Heart left ventricle (tissue), 16 donors: ENCODE data around the gene TOP1. TPM values are rescaled to one million over a fixed set of nuclear protein-coding genes. Genes with fewer than 3 reads are reported as not detected.

ENCODE experiments used
- ATAC-seq, 4 donors: fragments of 200-7000 bp; cut with Tn5 transposase; one replicate each; pipeline ENCODE4 v1.9.1; 2020 to 2022; ENCODE audit warnings: moderate library complexity in 4 of 4, mild to moderate bottlenecking in 3 of 4, moderate number of reproducible peaks in 1 of 4
- DNase-seq, 5 donors: peaks; one replicate each; pipeline ENCODE4 v3.0.0-alpha.2; 2020
- H3K27ac ChIP-seq, 12 donors: fragments of 200-600 bp; sonication (generic) in 4 of 12; one replicate each; pipeline versions ENCODE4 v1.5.0 to v1.8.0; 2016 to 2022; ENCODE audit warnings: mild to moderate bottlenecking in 2 of 12
- H3K27me3 ChIP-seq, 9 donors: fragments of 200-600 bp; sonication (generic) in 2 of 9; one replicate each; pipeline versions ENCODE4 v1.5.1 to v1.8.0; 2016 to 2022; ENCODE audit warnings: mild to moderate bottlenecking in 3 of 9
- H3K36me3 ChIP-seq, 9 donors: fragments of 200-600 bp; sonication (generic) in 2 of 9; one replicate each; pipeline versions ENCODE4 v1.5.0 to v1.8.0; 2018 to 2022; ENCODE audit warnings: mild to moderate bottlenecking in 2 of 9
- H3K4me1 ChIP-seq, 12 donors: fragments of 200-600 bp; sonication (generic) in 4 of 12; one replicate each; pipeline versions ENCODE4 v1.5.0 to v1.8.0; 2016 to 2022; ENCODE audit warnings: mild to moderate bottlenecking in 3 of 12
- H3K4me3 ChIP-seq, 12 donors: fragments of 200-600 bp; sonication (generic) in 4 of 12; one replicate each; pipeline versions ENCODE4 v1.5.0 to v1.8.0; 2017 to 2022; ENCODE audit warnings: mild to moderate bottlenecking in 9 of 12, moderate library complexity in 4 of 12
- H3K9me3 ChIP-seq, 12 donors: fragments of 200-600 bp; sonication (generic) in 4 of 12; one replicate each; pipeline versions ENCODE4 v1.5.0 to v1.8.0; 2016 to 2022; ENCODE audit warnings: mild to moderate bottlenecking in 1 of 12
- CTCF ChIP-seq, 12 donors: fragments of 200-600 bp; sonication (generic) in 4 of 12; IDR thresholded peaks; one replicate each; pipeline versions ENCODE4 v1.5.0 to v1.8.0; 2018 to 2022; ENCODE audit warnings: antibody characterized with exemption in 12 of 12, mild to moderate bottlenecking in 5 of 12
- POLR2A ChIP-seq, 2 donors: fragments of 450-650 bp; IDR thresholded peaks; one replicate each; pipeline ENCODE4 v1.6.1; 2017; ENCODE audit warnings: antibody characterized with exemption in 2 of 2, mild to moderate bottlenecking in 2 of 2, moderate library complexity in 2 of 2
- WGBS, 4 donors: extraction: QIAGEN DNeasy Blood & Tissue Kit in 2 of 4; methylation state at CpG; one replicate each; pipeline versions ENCODE4 v1.1.5 to v1.1.7; 2013 to 2018; 5-methylcytosine and 5-hydroxymethylcytosine counted together
- intact Hi-C, 10 donors: fragments of 100-400 bp; cut with DNase I; formaldehyde crosslinking; loops; one replicate each; pipeline versions ENCODE4 v1.11.1 to v1.14.2; 2022
- polyA plus RNA-seq, 2 donors: library from polyadenylated mRNA; stranded (reverse); fragments of 200-250 nt; gene quantifications; one replicate each; pipeline ENCODE4 v1.2.3, GENCODE V29; 2013
- total RNA-seq, 9 donors: library from RNA; depleted of rRNA in 2 of 9; stranded (reverse); fragments of >200 nt in 2 of 9; fragmentation: NEBNext Ultra II Directional in 3 of 9; extraction: Animal tissue kit (Norgen Biotek cat#: 25700) in 3 of 9; gene quantifications; one replicate each; pipeline versions ENCODE4 v1.1.0 to v1.2.4, GENCODE V29; 2016 to 2023
- donor health status: ischemic (EF 13 %, LVEDD 7.1; RV severe dilation, severe dysfunction).
- donor health status: healthy with polysubstance abuse.
- donor health status: DM: no; HTN: yes; CAD: no.
- donor health status: DM: no; HTN: no; CAD: no.
- donor health status: ischemic (EF 25% LVEDD 6.9; RV normal size, moderate dysfunction).
- donor health status: ischemic (EF 25% LVEDD 5.7; RV mildly dilated, moderate dysfunction).
- donor health status: healthy.
- donor health status: DM: yes; HTN: yes; CAD: no.
- donor health status: ischemic (EF 35%, LVEDD 5.7; RV mildly dilated, moderate dysfunction).
- donor health status: nonischemic (EF 11% LVEDD 7.7; RV severe dilation, severe dysfunction).
- donor health status: DM: yes; HTN: yes; CAD: no.
- donor health status: PGD.
- donor health status: ischemic (EF 29% LVEDD 5.4; RV normal size, mild dysfunction).
- donor health status: nonischemic (EF 23%, LVEDD 6.1; RV moderate dilation, normal function).

TOP1 gene
- total and polyA plus RNA-seq, 11 donors = 11.6 to 32.3 (median 21.4) TPM

DNA sequence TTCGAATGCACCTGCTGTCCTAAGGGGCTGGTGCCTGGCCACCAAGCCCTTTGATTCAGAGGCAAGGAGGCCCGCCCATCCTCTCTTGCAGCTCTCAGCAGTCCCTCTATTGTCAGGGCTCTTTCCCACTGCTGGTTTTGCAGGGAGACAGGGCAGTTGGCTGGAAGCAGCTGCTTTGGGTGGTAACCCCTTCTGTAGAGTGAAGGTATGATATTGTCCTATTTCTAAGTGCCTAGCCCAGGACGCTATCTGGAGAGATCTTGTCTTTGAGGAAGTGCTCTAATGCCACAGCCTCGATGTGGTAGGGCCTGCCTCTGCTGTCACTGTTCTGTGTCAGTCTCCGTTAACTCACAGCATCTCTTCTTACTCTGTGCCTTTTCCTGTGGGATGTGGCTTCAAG is 114.3 kb downstream of the TOP1 start:
- Histone ChIP-seq H3K4me1 (peaks cover 23 to 100% (median 89%) of the 10 kb centered on the region in 12 donors), H3K9me3 (no peaks in the 10 kb centered on the region), H3K4me3 (peak overlapping the region in 1 of 12 donors; percentile 4), H3K27ac (peak overlapping the region; percentile 20 to 100 (median 96)), H3K27me3 (peaks cover 0 to under 1% (median 0%) of the 10 kb centered on the region in 9 donors), H3K36me3 (peaks cover 0 to 7% (median 0%) of the 10 kb centered on the region in 9 donors)
- intact Hi-C loops = no loop called here
- no peak for DNase-seq
- 43 to 51% (median 47%) methylated on average over 5 of the region's 5 CpGs for WGBS, 4 donors
- TF ChIP-seq POLR2A (IDR thresholded peaks at IDR 0.05) (no peak), CTCF (IDR thresholded peaks at IDR 0.05) (no peak)
- no peak for ATAC-seq

GRCh38 chr20:41143354-41143753 is 114.7 kb downstream of the TOP1 start:
- 41 to 73% (median 68%) methylated on average over 2 of the region's 2 CpGs for WGBS, 4 donors
- DNase-seq (no peak), ATAC-seq (no peak)
- Histone ChIP-seq H3K36me3 (peaks cover 0 to 7% (median 0%) of the 10 kb centered on the region in 9 donors), H3K27me3 (no peaks in the 10 kb centered on the region), H3K4me1 (peaks cover 23 to 100% (median 93%) of the 10 kb centered on the region in 12 donors), H3K4me3 (peak overlapping the region in 1 of 12 donors; percentile 4), H3K9me3 (no peaks in the 10 kb centered on the region), H3K27ac (peak overlapping the region in 11 of 12 donors; percentile 20 to 100 (median 96))
- TF ChIP-seq POLR2A (IDR thresholded peaks at IDR 0.05) (no peak), CTCF (IDR thresholded peaks at IDR 0.05) (no peak)
- intact Hi-C loops = no loop called here

GRCh38 chr20:41145317-41145716 is 116.7 kb downstream of the TOP1 start:
- Histone ChIP-seq H3K27ac (peak overlapping the region in 11 of 12 donors; percentile 63 to 100 (median 80)), H3K27me3 (no peaks in the 10 kb centered on the region), H3K4me3 (no peak overlapping the region), H3K4me1 (peaks cover 23 to 100% (median 98%) of the 10 kb centered on the region in 12 donors), H3K36me3 (peaks cover 0 to 7% (median 0%) of the 10 kb centered on the region in 9 donors), H3K9me3 (no peaks in the 10 kb centered on the region)
- DNase-seq (no peak), ATAC-seq (no peak)
- 96 to 98% (median 97%) methylated on average over 2 of the region's 2 CpGs for WGBS, 4 donors
- TF ChIP-seq POLR2A (IDR thresholded peaks at IDR 0.05) (no peak), CTCF (IDR thresholded peaks at IDR 0.05) (no peak)
- intact Hi-C loops = no loop called here

DNA sequence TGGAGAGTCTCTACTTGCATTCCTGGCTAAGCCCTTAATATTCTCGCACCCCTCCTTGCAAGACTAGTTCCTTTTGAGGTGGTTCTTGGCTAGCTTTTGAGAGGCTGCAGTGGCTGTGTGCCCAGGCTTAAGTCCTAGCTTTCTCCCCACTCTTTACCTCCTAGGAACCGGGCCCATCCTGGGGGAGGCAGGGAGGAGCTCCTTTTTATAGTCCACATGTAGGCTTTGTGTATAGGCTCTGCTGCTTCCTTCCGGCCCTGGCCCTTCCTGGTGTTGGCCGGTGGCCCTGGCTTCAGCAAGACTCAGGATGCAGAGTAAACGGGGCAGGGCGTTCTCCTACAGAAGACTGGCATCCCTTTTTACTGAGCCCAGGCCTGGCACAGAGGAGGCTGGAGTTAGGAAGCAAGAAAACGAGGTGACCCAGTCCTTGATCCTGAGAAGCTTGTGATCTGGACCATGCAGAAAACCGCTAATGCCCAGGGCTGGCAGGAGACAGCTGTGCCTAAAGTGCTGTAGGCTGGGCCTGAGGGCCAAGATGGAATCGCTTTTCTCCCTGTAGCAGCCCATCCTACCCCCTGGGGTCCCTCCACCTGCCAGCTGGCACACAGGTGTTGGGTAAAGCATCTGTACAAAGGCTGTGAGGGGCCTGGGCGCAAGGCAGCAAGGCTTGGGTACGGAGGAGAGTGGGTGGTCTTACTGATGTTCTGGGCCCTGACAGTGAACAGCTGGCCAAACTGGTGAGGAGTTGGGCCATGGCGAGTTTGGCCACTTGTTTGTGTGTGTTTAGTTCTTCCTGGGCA is 117.4 kb downstream of the TOP1 start:
- intact Hi-C loops = no loop called here
- H3K4me3 ChIP-seq = no peak overlapping the region
- H3K36me3 ChIP-seq = peaks cover 0 to 7% (median 0%) of the 10 kb centered on the region in 9 donors
- no peaks in the 10 kb centered on the region for H3K9me3 ChIP-seq
- peak; percentile 69 to 72 (median 70) for DNase-seq
- no peaks in the 10 kb centered on the region for H3K27me3 ChIP-seq
- 40 to 58% (median 51%) methylated on average over 11 to 12 of the region's 12 CpGs for WGBS, 4 donors
- ATAC-seq = peak; percentile 24 to 45 (median 37)
- H3K27ac ChIP-seq = peak overlapping the region; percentile 33 to 100 (median 79)
- no peak for TF ChIP-seq CTCF (IDR thresholded peaks at IDR 0.05)
- no peak for TF ChIP-seq POLR2A (IDR thresholded peaks at IDR 0.05)
- peaks cover 17 to 100% (median 97%) of the 10 kb centered on the region in 12 donors for H3K4me1 ChIP-seq
